ENCODE results near the gene ADCK1.

GRCh38 chr14:77886010-77886409 lies 86.1 kb downstream of the ADCK1 start:
- TF ChIP-seq CTCF (IDR thresholded peaks at IDR 0.05) (no peak), POLR2A (IDR thresholded peaks at IDR 0.05) (no peak)
